HCT116 (cell line): ENCODE results near the gene FSD1. TPM values are rescaled to one million over a fixed set of nuclear protein-coding genes. Genes with fewer than 3 reads are reported as not detected.
A peak's percentile ranks its signal among the peaks of the same experiment; 100 is the strongest.

ENCODE experiments used
- ATAC-seq: fragments of 200-7000 bp; cut with Tn5 transposase; 2 replicates; pipeline ENCODE4 v1.9.1; 2020; ENCODE audit warnings: mild to moderate bottlenecking, moderate library complexity
- BruUV-seq: library from RNA; stranded (reverse); fragments of 400-500 nt; replicated peaks from 2 replicates; lab custom pipeline; 2021; lab: Mats Ljungman, UMichigan
- CTCF ChIA-PET: fragments of 300-600 bp; sonication (Branson Sonifier 250); formaldehyde crosslinking; loops from one replicate; lab custom pipeline; 2021; ENCODE audit warnings: antibody characterized with exemption; lab: Charles Lee
- POLR2A ChIA-PET: fragments of 300-600, 350-600 bp; sonication (Branson Sonifier 250); formaldehyde crosslinking; loops from one replicate; lab custom pipeline; 2021; ENCODE audit warnings: antibody characterized with exemption; lab: Charles Lee
- RAD21 ChIA-PET, 2 experiments: fragments of 300-600 bp; sonication (Branson Sonifier 250); formaldehyde crosslinking; loops; one replicate each; lab custom pipeline; 2023; ENCODE audit warnings: low total read pairs in 2 of 2; ENCODE audit not compliant: uncharacterized antibody in 2 of 2, unreplicated experiment in 2 of 2, low non-redundant PET in 1 of 2; lab: Charles Lee
- DNase-seq: peaks from one replicate; pipeline ENCODE4 v3.0.0-alpha.2; 2010; ENCODE audit warnings: low read depth, low spot score
- H2AFZ ChIP-seq: fragments of 200-600 bp; shearing (Covaris generic), sonication (generic); 2 replicates; pipeline ENCODE4 v1.6.1; 2017; ENCODE audit warnings: low read depth, mixed run types, mixed read lengths, antibody characterized with exemption, low read length; ENCODE audit not compliant: poor library complexity, severe bottlenecking
- H3K27ac ChIP-seq: 2 replicates; pipeline ENCODE4 v1.5.1; 2012; ENCODE audit warnings: low read depth, low read length
- H3K27me3 ChIP-seq: fragments of 200-600 bp; sonication (generic); 2 replicates; pipeline ENCODE4 v1.6.1; 2016; ENCODE audit warnings: mixed run types, low read length, mixed read lengths; ENCODE audit not compliant: insufficient read depth
- H3K36me3 ChIP-seq, 2 experiments: fragments of 200-500 bp in 1 of 2; fragments of 200-600 bp in 1 of 2; sonication (Bioruptor generic) in 1 of 2; sonication (generic) in 1 of 2; 2 replicates each; pipeline versions ENCODE4 v1.5.1 to v1.6.1; 2014 to 2016; ENCODE audit warnings: low read length in 2 of 2, inconsistent platforms in 1 of 2, mixed read lengths in 1 of 2, mixed run types in 1 of 2; ENCODE audit not compliant: insufficient read depth in 2 of 2, control insufficient read depth in 1 of 2
- H3K4me1 ChIP-seq, 2 experiments: fragments of 200-600 bp in 1 of 2; sonication (generic) in 1 of 2; 2 replicates each; pipeline versions ENCODE4 v1.5.1 to v1.6.1; 2012 to 2017; ENCODE audit warnings: low read length in 2 of 2, inconsistent platforms in 1 of 2, mild to moderate bottlenecking in 1 of 2, mixed read lengths in 1 of 2, mixed run types in 1 of 2, moderate library complexity in 1 of 2; ENCODE audit not compliant: insufficient read depth in 2 of 2, control insufficient read depth in 1 of 2
- H3K4me2 ChIP-seq: fragments of 200-600 bp; sonication (generic); 2 replicates; pipeline ENCODE4 v1.6.1; 2017; ENCODE audit warnings: mixed run types, low read length, mixed read lengths
- H3K4me3 ChIP-seq, 2 experiments: fragments of 200-600 bp in 1 of 2; sonication (generic) in 1 of 2; replicated peaks in 1 of 2; 2 replicates each; pipeline ENCODE4 v1.5.1; 2011 to 2016; ENCODE audit warnings: low read length in 2 of 2, control low read depth in 1 of 2, low read depth in 1 of 2, mild to moderate bottlenecking in 1 of 2, mixed read lengths in 1 of 2, mixed run types in 1 of 2
- H3K79me2 ChIP-seq: fragments of 200-600 bp; sonication (generic); 2 replicates; pipeline ENCODE4 v1.6.1; 2017; ENCODE audit warnings: mild to moderate bottlenecking, mixed run types, low read length, moderate library complexity, mixed read lengths; ENCODE audit not compliant: insufficient read depth
- H3K9ac ChIP-seq: fragments of 200-600 bp; sonication (generic); 2 replicates; pipeline ENCODE4 v1.6.1; 2016; ENCODE audit warnings: low read length, mixed read lengths
- H3K9me2 ChIP-seq: fragments of 200-600 bp; sonication (generic), shearing (Covaris generic); 2 replicates; pipeline ENCODE4 v1.6.1; 2017; ENCODE audit warnings: mixed run types, mild to moderate bottlenecking, moderate library complexity; ENCODE audit not compliant: insufficient read depth
- H3K9me3 ChIP-seq, 2 experiments: fragments of 200-500 bp in 1 of 2; fragments of 200-600 bp in 1 of 2; sonication (Bioruptor generic) in 1 of 2; sonication (generic) in 1 of 2; 2 replicates each; pipeline ENCODE4 v1.6.1; 2014 to 2017; ENCODE audit warnings: low read length in 2 of 2, mixed read lengths in 2 of 2, inconsistent platforms in 1 of 2, low read depth in 1 of 2, mild to moderate bottlenecking in 1 of 2, mixed run types in 1 of 2, moderate library complexity in 1 of 2; ENCODE audit not compliant: control insufficient read depth in 1 of 2, insufficient read depth in 1 of 2
- H4K20me1 ChIP-seq: fragments of 200-600 bp; sonication (generic), shearing (Covaris generic); 2 replicates; pipeline ENCODE4 v1.6.1; 2017; ENCODE audit warnings: mixed run types, mild to moderate bottlenecking, moderate library complexity; ENCODE audit not compliant: insufficient read depth
- CEBPB ChIP-seq: IDR thresholded peaks from 2 replicates; pipeline ENCODE4 v1.6.1; 2012; ENCODE audit warnings: low read depth
- ELF1 ChIP-seq: IDR thresholded peaks from 2 replicates; pipeline ENCODE4 v1.6.1; 2012; ENCODE audit warnings: low read depth, borderline replicate concordance
- FOSL1 ChIP-seq: IDR thresholded peaks from 2 replicates; pipeline ENCODE4 v1.6.1; 2012; ENCODE audit warnings: low read depth
- JUND ChIP-seq: IDR thresholded peaks from 2 replicates; pipeline ENCODE4 v1.6.1; 2012
- POLR2A ChIP-seq: IDR thresholded peaks from 2 replicates; pipeline ENCODE4 v1.7.0; 2011; ENCODE audit warnings: borderline replicate concordance; ENCODE audit not compliant: insufficient read depth, insufficient read length; ENCODE audit errors: extremely low read depth
- REST ChIP-seq: IDR thresholded peaks from 2 replicates; pipeline ENCODE4 v1.6.1; 2012; ENCODE audit warnings: low read depth
- SRF ChIP-seq: IDR thresholded peaks from 2 replicates; pipeline ENCODE4 v1.6.1; 2012; ENCODE audit warnings: low read depth
- TCF7L2 ChIP-seq: IDR thresholded peaks from 2 replicates; pipeline ENCODE4 v1.7.0; 2011; ENCODE audit warnings: borderline replicate concordance, inconsistent platforms; ENCODE audit not compliant: insufficient read depth, insufficient read length; ENCODE audit errors: extremely low read depth
- YY1 ChIP-seq: IDR thresholded peaks from 2 replicates; pipeline ENCODE4 v1.6.1; 2011; ENCODE audit warnings: low read length, low read depth, moderate library complexity, mild to moderate bottlenecking; ENCODE audit not compliant: insufficient replicate concordance; ENCODE audit errors: extremely low read depth
- ZNF274 ChIP-seq: fragments of 200-500 bp; sonication (Bioruptor generic); IDR thresholded peaks from 2 replicates; pipeline ENCODE4 v1.6.1; 2014; ENCODE audit warnings: mild to moderate bottlenecking, low read depth, low read length, inconsistent platforms
- intact Hi-C: fragments of 100-400 bp; cut with micrococcal nuclease; formaldehyde crosslinking; loops from 2 replicates; pipeline ENCODE4 v1.10.0; 2022
- total RNA-seq: library from RNA; stranded (reverse); gene quantifications from one replicate; pipeline ENCODE4 v1.2.1, GENCODE V29; 2021; ENCODE audit not compliant: unreplicated experiment
- TF ChIP-seq, protein P1 (sequence below): IDR thresholded peaks from 2 replicates; pipeline ENCODE4 v1.6.1; 2012
- TF ChIP-seq, protein P2 (sequence below): IDR thresholded peaks from 2 replicates; pipeline ENCODE4 v1.6.1; 2011; ENCODE audit warnings: mild to moderate bottlenecking, low read length, moderate library complexity; ENCODE audit not compliant: insufficient replicate concordance; ENCODE audit errors: extremely low read depth
- TF ChIP-seq, protein P3 (sequence below): IDR thresholded peaks from 2 replicates; pipeline ENCODE4 v1.6.1; 2012

The FSD1 gene
- total RNA-seq, 1 experiment from 2014 or later = 20.1 TPM

DNA sequence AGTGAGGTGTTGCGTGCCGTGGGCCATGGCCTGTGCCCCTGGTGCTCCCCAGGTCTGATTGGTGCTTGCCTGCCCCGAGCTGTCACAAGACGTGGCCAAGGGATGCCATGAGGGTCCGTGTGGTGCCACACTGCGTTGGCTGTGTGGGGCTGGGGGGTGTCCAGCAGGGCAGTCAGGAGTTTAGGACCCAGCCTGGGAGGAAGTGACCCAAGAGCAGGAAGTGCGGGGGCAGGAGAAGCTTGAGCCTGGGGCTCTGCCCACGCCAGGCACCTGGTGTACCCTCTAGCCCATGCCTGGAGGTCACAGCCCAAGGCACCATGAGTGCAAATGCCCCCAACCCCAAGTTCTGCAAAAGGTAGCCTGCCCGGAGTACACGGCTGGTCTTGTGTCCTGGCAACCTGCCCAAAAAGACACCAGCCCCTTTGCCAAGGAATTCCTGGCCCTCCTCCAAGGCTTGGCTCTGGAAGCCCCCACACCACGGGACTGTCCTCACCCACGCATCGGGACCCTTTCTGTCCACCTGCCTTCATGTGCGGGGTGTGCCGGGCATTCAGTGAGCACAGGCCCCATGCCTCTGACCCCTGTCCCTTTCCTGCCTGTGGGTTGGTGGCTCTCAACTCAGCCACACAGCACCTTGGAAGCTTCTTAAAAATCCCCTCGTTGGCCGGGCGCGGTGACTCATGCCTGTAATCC, 63.9 kb downstream of the FSD1 start:
- peaks cover 60% of the 10 kb centered on the region for H3K79me2 ChIP-seq
- H3K4me1 ChIP-seq = peaks cover 0 to 26% of the 10 kb centered on the region in 2 experiments
- ChIA-PET POLR2A (interaction anchor here (0.6 kb wide), 1 partner anchor 264 kb away, joined by 4 read pairs; no protein-coding TSS in a partner anchor), RAD21 (no interaction called here), CTCF (no interaction called here)
- no peak for DNase-seq
- no peak overlapping the region for H2AFZ ChIP-seq
- H3K4me3 ChIP-seq = no peak overlapping the region
- H3K27ac ChIP-seq = peak overlapping the region; percentile 22; the same call in 1 of the 2 replicates
- BruUV-seq = no TSS peak
- TF ChIP-seq JUND = no peak
- TF ChIP-seq, protein P1, sequence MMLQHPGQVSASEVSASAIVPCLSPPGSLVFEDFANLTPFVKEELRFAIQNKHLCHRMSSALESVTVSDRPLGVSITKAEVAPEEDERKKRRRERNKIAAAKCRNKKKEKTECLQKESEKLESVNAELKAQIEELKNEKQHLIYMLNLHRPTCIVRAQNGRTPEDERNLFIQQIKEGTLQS = no peak
- TF ChIP-seq REST = no peak
- TF ChIP-seq TCF7L2 = no peak
- no peak for TF ChIP-seq ZNF274
- TF ChIP-seq YY1 = no peak
- TF ChIP-seq ELF1 = no peak
- TF ChIP-seq, protein P2, sequence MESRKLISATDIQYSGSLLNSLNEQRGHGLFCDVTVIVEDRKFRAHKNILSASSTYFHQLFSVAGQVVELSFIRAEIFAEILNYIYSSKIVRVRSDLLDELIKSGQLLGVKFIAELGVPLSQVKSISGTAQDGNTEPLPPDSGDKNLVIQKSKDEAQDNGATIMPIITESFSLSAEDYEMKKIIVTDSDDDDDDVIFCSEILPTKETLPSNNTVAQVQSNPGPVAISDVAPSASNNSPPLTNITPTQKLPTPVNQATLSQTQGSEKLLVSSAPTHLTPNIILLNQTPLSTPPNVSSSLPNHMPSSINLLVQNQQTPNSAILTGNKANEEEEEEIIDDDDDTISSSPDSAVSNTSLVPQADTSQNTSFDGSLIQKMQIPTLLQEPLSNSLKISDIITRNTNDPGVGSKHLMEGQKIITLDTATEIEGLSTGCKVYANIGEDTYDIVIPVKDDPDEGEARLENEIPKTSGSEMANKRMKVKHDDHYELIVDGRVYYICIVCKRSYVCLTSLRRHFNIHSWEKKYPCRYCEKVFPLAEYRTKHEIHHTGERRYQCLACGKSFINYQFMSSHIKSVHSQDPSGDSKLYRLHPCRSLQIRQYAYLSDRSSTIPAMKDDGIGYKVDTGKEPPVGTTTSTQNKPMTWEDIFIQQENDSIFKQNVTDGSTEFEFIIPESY = no peak
- no peak for TF ChIP-seq POLR2A
- TF ChIP-seq FOSL1 = no peak
- no peak for TF ChIP-seq CEBPB
- TF ChIP-seq SRF = no peak
- TF ChIP-seq, protein P3, sequence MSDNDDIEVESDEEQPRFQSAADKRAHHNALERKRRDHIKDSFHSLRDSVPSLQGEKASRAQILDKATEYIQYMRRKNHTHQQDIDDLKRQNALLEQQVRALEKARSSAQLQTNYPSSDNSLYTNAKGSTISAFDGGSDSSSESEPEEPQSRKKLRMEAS = no peak
- no peaks in the 10 kb centered on the region for H3K36me3 ChIP-seq
- no peaks in the 10 kb centered on the region for H3K27me3 ChIP-seq
- no peaks in the 10 kb centered on the region for H3K9me3 ChIP-seq
- H3K4me2 ChIP-seq = no peak overlapping the region
- no peaks in the 10 kb centered on the region for H4K20me1 ChIP-seq
- H3K9ac ChIP-seq = no peak overlapping the region
- H3K9me2 ChIP-seq = no peaks in the 10 kb centered on the region
- intact Hi-C loops = no loop called here
- no peak for ATAC-seq
